WTC11 (cell line): Measurements from ENCODE around the gene MB.

Experiments used
- ATF6 ChIP-seq: sonication (generic); formaldehyde crosslinking; IDR thresholded peaks from 2 replicates; pipeline ENCODE4 v1.8.1; 2023; ENCODE audit warnings: mild to moderate bottlenecking, missing genetic modification reagents
- CREB1 ChIP-seq: sonication (generic); formaldehyde crosslinking; IDR thresholded peaks from 2 replicates; pipeline ENCODE4 v1.8.0; 2023; ENCODE audit warnings: mild to moderate bottlenecking, missing genetic modification reagents
- CTCF ChIP-seq: fragments of 200-600 bp; IDR thresholded peaks from 2 replicates; pipeline ENCODE4 v1.8.0; 2022; ENCODE audit warnings: antibody characterized with exemption
- ELF4 ChIP-seq: sonication (generic); formaldehyde crosslinking; IDR thresholded peaks from 2 replicates; pipeline ENCODE4 v1.8.1; 2022; ENCODE audit warnings: low read depth, mild to moderate bottlenecking, moderate library complexity, missing genetic modification reagents
- ESRRA ChIP-seq: sonication (generic); formaldehyde crosslinking; IDR thresholded peaks from 2 replicates; pipeline ENCODE4 v1.8.1; 2022; ENCODE audit warnings: mild to moderate bottlenecking, missing genetic modification reagents, borderline replicate concordance
- HMGXB4 ChIP-seq: sonication (generic); formaldehyde crosslinking; IDR thresholded peaks from 2 replicates; pipeline ENCODE4 v1.8.1; 2023; ENCODE audit warnings: mild to moderate bottlenecking, moderate library complexity, missing genetic modification reagents
- IRF1 ChIP-seq: sonication (generic); formaldehyde crosslinking; IDR thresholded peaks from 2 replicates; pipeline ENCODE4 v1.8.0; 2023; ENCODE audit warnings: missing genetic modification reagents
- JUN ChIP-seq: sonication (generic); formaldehyde crosslinking; IDR thresholded peaks from 2 replicates; pipeline ENCODE4 v1.8.0; 2023; ENCODE audit warnings: mild to moderate bottlenecking, missing genetic modification reagents
- PREB ChIP-seq: sonication (generic); formaldehyde crosslinking; IDR thresholded peaks from 2 replicates; pipeline ENCODE4 v1.8.1; 2022; ENCODE audit warnings: mild to moderate bottlenecking, missing genetic modification reagents, moderate library complexity, borderline replicate concordance
- SP1 ChIP-seq: sonication (generic); formaldehyde crosslinking; conservative IDR thresholded peaks from 2 replicates; pipeline ENCODE4 v1.8.1; 2022; ENCODE audit warnings: missing genetic modification reagents
- TCF7 ChIP-seq: sonication (generic); formaldehyde crosslinking; IDR thresholded peaks from 2 replicates; pipeline ENCODE4 v1.8.0; 2022; ENCODE audit warnings: mild to moderate bottlenecking, low read depth, missing genetic modification reagents, moderate library complexity
- TEAD4 ChIP-seq: sonication (generic); formaldehyde crosslinking; IDR thresholded peaks from 2 replicates; pipeline ENCODE4 v1.8.0; 2022; ENCODE audit warnings: mild to moderate bottlenecking, missing genetic modification reagents
- ZNF317 ChIP-seq: sonication (generic); formaldehyde crosslinking; IDR thresholded peaks from 2 replicates; pipeline ENCODE4 v1.8.1; 2023; ENCODE audit warnings: low read depth, mild to moderate bottlenecking, moderate library complexity, missing genetic modification reagents, borderline replicate concordance

- no peak for TF ChIP-seq TCF7
- TF ChIP-seq JUN (CRISPR knock-in tag): no peak
- no peak for TF ChIP-seq CTCF
- no peak for TF ChIP-seq SP1 (CRISPR knock-in tag)
- TF ChIP-seq ELF4: no peak
- no peak for TF ChIP-seq IRF1 (CRISPR knock-in tag)
- TF ChIP-seq CREB1 (CRISPR knock-in tag): no peak
- no peak for TF ChIP-seq ATF6
- TF ChIP-seq TEAD4 (CRISPR knock-in tag): no peak
- TF ChIP-seq ESRRA (CRISPR knock-in tag): no peak
- TF ChIP-seq ZNF317 (CRISPR knock-in tag): no peak
- no peak for TF ChIP-seq HMGXB4
- TF ChIP-seq PREB (CRISPR knock-in tag): no peak
Observed at GRCh38 chr22:35564975-35565867, 51.9 kb downstream of the MB start.
